Uterus (tissue), 4 donors: ENCODE measurements around the gene TSC22D2. TPM values are rescaled to one million over a fixed set of nuclear protein-coding genes. Genes with fewer than 3 reads are reported as not detected.

Experiments used
- DNase-seq, 2 donors: peaks; one replicate each; pipeline ENCODE4 v3.0.0-alpha.2; 2019 to 2020
- H3K27ac ChIP-seq, 2 donors: fragments of 200-600 bp; sonication (generic); 1 replicate in 1 of 2; 2 replicates in 1 of 2; pipeline ENCODE4 v1.5.1; 2016 to 2018
- H3K27me3 ChIP-seq, 2 donors: fragments of 200-600 bp; sonication (generic); one replicate each; pipeline ENCODE4 v1.5.1; 2018 to 2019; ENCODE audit warnings: control low read depth in 1 of 2
- H3K36me3 ChIP-seq, 2 donors: fragments of 200-600 bp; sonication (generic); one replicate each; pipeline ENCODE4 v1.5.1; 2019; ENCODE audit warnings: control low read depth in 1 of 2
- H3K4me1 ChIP-seq, 2 donors: fragments of 200-600 bp; sonication (generic); one replicate each; pipeline ENCODE4 v1.5.1; 2018 to 2019; ENCODE audit warnings: control low read depth in 1 of 2
- H3K4me3 ChIP-seq, 2 donors: fragments of 200-600 bp; sonication (generic); 1 replicate in 1 of 2; 2 replicates in 1 of 2; pipeline ENCODE4 v1.5.1; 2018 to 2019; ENCODE audit warnings: mild to moderate bottlenecking in 1 of 2
- H3K9me3 ChIP-seq, 2 donors: fragments of 200-600 bp; sonication (generic); one replicate each; pipeline ENCODE4 v1.5.1; 2019; ENCODE audit warnings: control low read depth in 1 of 2
- CTCF ChIP-seq, 4 experiments: fragments of 200-600 bp in 2 of 4; fragments of 450-650 bp in 2 of 4; sonication (generic) in 2 of 4; IDR thresholded peaks; one replicate each; pipeline ENCODE4 v1.5.1; 2016 to 2019; ENCODE audit warnings: antibody characterized with exemption in 4 of 4, mild to moderate bottlenecking in 2 of 4, moderate library complexity in 1 of 4
- POLR2A ChIP-seq, 2 donors: fragments of 450-650 bp; IDR thresholded peaks; one replicate each; pipeline ENCODE4 v1.6.1; 2016; ENCODE audit warnings: antibody characterized with exemption in 2 of 2, mild to moderate bottlenecking in 1 of 2, moderate library complexity in 1 of 2
- intact Hi-C: fragments of 100-400 bp; cut with DNase I; formaldehyde crosslinking; loops from one replicate; pipeline ENCODE4 v1.15.1; 2023; ENCODE audit warnings: low total_unique reads
- total RNA-seq, 4 donors: library from RNA; depleted of rRNA in 3 of 4; stranded (reverse); fragments of >200 nt in 3 of 4; gene quantifications; one replicate each; pipeline versions ENCODE4 v1.1.0 to v1.2.4, GENCODE V29; 2014 to 2023
- donor health status: DM: yes; HTN: yes; CAD: no.

TSC22D2 gene
- total RNA-seq, 4 donors from 2014 or later = 11.8 to 60.5 (median 23.6) TPM

- H3K36me3 ChIP-seq = no peaks in the 10 kb centered on the region
- DNase-seq = no peak
- no peak overlapping the region for H3K27ac ChIP-seq
- no peaks in the 10 kb centered on the region for H3K9me3 ChIP-seq
- no peak overlapping the region for H3K4me3 ChIP-seq
- H3K4me1 ChIP-seq = no peaks in the 10 kb centered on the region
- intact Hi-C loops = no loop called here
- no peaks in the 10 kb centered on the region for H3K27me3 ChIP-seq
- no peak for TF ChIP-seq CTCF (IDR thresholded peaks at IDR 0.05)
- no peak for TF ChIP-seq POLR2A (IDR thresholded peaks at IDR 0.05)
These were observed 9.0 kb upstream of the TSC22D2 start for GRCh38 chr3:150399060-150399459.

- Histone ChIP-seq H3K4me1 (peaks cover 0 to 1% of the 10 kb centered on the region in 2 donors), H3K36me3 (no peaks in the 10 kb centered on the region), H3K9me3 (no peaks in the 10 kb centered on the region), H3K27me3 (no peaks in the 10 kb centered on the region), H3K4me3 (no peak overlapping the region), H3K27ac (no peak overlapping the region)
- intact Hi-C loops = no loop called here
- DNase-seq = no peak
- TF ChIP-seq POLR2A (IDR thresholded peaks at IDR 0.05) (no peak), CTCF (IDR thresholded peaks at IDR 0.05) (no peak)
These were observed 6.8 kb upstream of the TSC22D2 start for GRCh38 chr3:150401285-150401684.

GRCh38 chr3:150402217-150402616 is 5.9 kb upstream of the TSC22D2 start:
- Histone ChIP-seq H3K4me1 (peaks cover 0 to 3% of the 10 kb centered on the region in 2 donors), H3K36me3 (no peaks in the 10 kb centered on the region), H3K27ac (no peak overlapping the region), H3K27me3 (no peaks in the 10 kb centered on the region), H3K9me3 (no peaks in the 10 kb centered on the region), H3K4me3 (no peak overlapping the region)
- intact Hi-C loops = no loop called here
- TF ChIP-seq POLR2A (IDR thresholded peaks at IDR 0.05) = no peak
- no peak for DNase-seq

GRCh38 chr3:150404023-150404422 is 4.1 kb upstream of the TSC22D2 start:
- Histone ChIP-seq H3K9me3 (no peaks in the 10 kb centered on the region), H3K4me1 (peaks cover 0 to 3% of the 10 kb centered on the region in 2 donors), H3K27me3 (no peaks in the 10 kb centered on the region), H3K4me3 (no peak overlapping the region), H3K27ac (no peak overlapping the region), H3K36me3 (no peaks in the 10 kb centered on the region)
- intact Hi-C loops = no loop called here
- no peak for DNase-seq
- TF ChIP-seq CTCF (IDR thresholded peaks at IDR 0.05) (no peak), POLR2A (IDR thresholded peaks at IDR 0.05) (no peak)

GRCh38 chr3:150407051-150407807 is 869 bp upstream of the TSC22D2 start:
- Histone ChIP-seq H3K27me3 (no peaks in the 10 kb centered on the region), H3K9me3 (no peaks in the 10 kb centered on the region), H3K4me1 (peaks cover 0 to 3% of the 10 kb centered on the region in 2 donors), H3K27ac (peak overlapping the region; percentile 99 to 100), H3K4me3 (peak overlapping the region; percentile 57 to 95), H3K36me3 (no peaks in the 10 kb centered on the region)
- intact Hi-C loops = no loop called here
- peak in 1 of 2 donors; percentile 23 for DNase-seq
- TF ChIP-seq POLR2A (IDR thresholded peaks at IDR 0.05) (no peak), CTCF (IDR thresholded peaks at IDR 0.05) (no peak)
